Endodermal cell (in vitro differentiated cells): ENCODE measurements around the gene KIF16B. TPM values are rescaled to one million over a fixed set of nuclear protein-coding genes. Genes with fewer than 3 reads are reported as not detected.

Source experiments
- DNase-seq: peaks from one replicate; pipeline ENCODE4 v3.0.0-alpha.2; 2017
- H3K27ac ChIP-seq: 2 replicates; pipeline ENCODE4 v1.5.1; 2013; ENCODE audit warnings: mild to moderate bottlenecking, low read depth, low read length, moderate library complexity
- H3K27me3 ChIP-seq: 2 replicates; pipeline ENCODE4 v1.6.1; 2013; ENCODE audit warnings: mild to moderate bottlenecking, low read length, moderate library complexity; ENCODE audit not compliant: insufficient read depth, control insufficient read depth, poor library complexity, severe bottlenecking
- H3K36me3 ChIP-seq: 2 replicates; pipeline ENCODE4 v1.7.0; 2013; ENCODE audit warnings: mild to moderate bottlenecking, low read length, moderate library complexity; ENCODE audit not compliant: control insufficient read depth, insufficient read depth
- H3K4me1 ChIP-seq: one replicate; pipeline ENCODE4 v1.7.0; 2013; ENCODE audit warnings: low read length; ENCODE audit not compliant: control insufficient read depth, insufficient read depth
- H3K4me3 ChIP-seq: 2 replicates; pipeline ENCODE4 v1.5.1; 2013; ENCODE audit warnings: mild to moderate bottlenecking, low read length, moderate library complexity
- H3K9ac ChIP-seq: 2 replicates; pipeline ENCODE4 v1.6.1; 2013; ENCODE audit warnings: mild to moderate bottlenecking, low read length, moderate library complexity; ENCODE audit not compliant: poor library complexity, severe bottlenecking; ENCODE audit errors: extremely low read depth
- H3K9me3 ChIP-seq: 2 replicates; pipeline ENCODE4 v1.6.1; 2013; ENCODE audit warnings: mild to moderate bottlenecking, low read length, moderate library complexity; ENCODE audit not compliant: control insufficient read depth
- H3K27ac Mint-ChIP-seq: 2 replicates; pipeline ENCODE4 v1.8.0; 2020; ENCODE audit warnings: mixed read lengths
- H3K27me3 Mint-ChIP-seq: 2 replicates; pipeline ENCODE4 v1.8.0; 2021; ENCODE audit warnings: mild to moderate bottlenecking, mixed read lengths; ENCODE audit not compliant: insufficient read depth
- H3K36me3 Mint-ChIP-seq: 2 replicates; pipeline ENCODE4 v1.8.0; 2020; ENCODE audit warnings: low read depth, mixed read lengths
- H3K4me1 Mint-ChIP-seq: 2 replicates; pipeline ENCODE4 v1.8.0; 2020; ENCODE audit warnings: mixed read lengths
- H3K4me3 Mint-ChIP-seq: 2 replicates; pipeline ENCODE4 v1.8.0; 2020; ENCODE audit warnings: mild to moderate bottlenecking, moderate library complexity, mixed read lengths
- H3K9me3 Mint-ChIP-seq: 2 replicates; pipeline ENCODE4 v1.8.0; 2020; ENCODE audit warnings: mild to moderate bottlenecking, mixed read lengths
- WGBS, 2 experiments: methylation state at CpG; one replicate each; pipeline versions ENCODE4 v1.1.5 to v1.1.7; 2013; ENCODE audit warnings: missing lambda C conversion rate in 2 of 2, mixed read lengths in 1 of 2; ENCODE audit not compliant: insufficient coverage in 1 of 2, insufficient read length in 1 of 2; 5-methylcytosine and 5-hydroxymethylcytosine counted together
- total RNA-seq, 2 donors: library from RNA; stranded (reverse); fragmentation: NEBNext Ultra II Directional in 1 of 2; extraction: Animal tissue kit (Norgen Biotek cat#: 25700) in 1 of 2; gene quantifications; 2 replicates in 1 of 2; 3 replicates in 1 of 2; pipeline ENCODE4 v1.2.1, GENCODE V29; 2021
- TF ChIP-seq, protein P1 (sequence below): fragments of 200-600 bp; sonication (generic); conservative IDR thresholded peaks from 2 replicates; pipeline ENCODE4 v1.5.0; 2021; ENCODE audit warnings: antibody characterized with exemption, mild to moderate bottlenecking

KIF16B gene
- total RNA-seq, 2 donors from 2014 or later, result 17.3 to 18.8 TPM

DNA sequence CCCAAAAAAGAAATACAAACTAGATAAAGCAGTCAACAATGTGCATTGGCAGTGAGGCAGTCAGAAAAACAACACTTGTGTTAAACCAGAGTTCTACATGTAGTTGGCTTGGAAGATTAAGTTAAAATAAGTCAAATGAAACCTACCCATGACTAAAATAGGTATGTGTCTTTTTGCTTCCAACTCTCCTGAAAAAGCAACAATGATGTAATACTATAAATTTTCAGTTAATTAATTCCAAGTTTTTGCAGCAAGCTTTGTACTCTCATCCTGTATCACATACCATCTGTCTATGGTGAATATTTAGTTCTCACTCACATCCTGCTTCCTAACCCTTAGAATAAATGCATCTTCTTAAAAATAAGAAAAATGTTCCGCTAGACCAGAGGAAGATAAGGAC is 261.5 kb downstream of the KIF16B start:
- Mint-ChIP-seq H3K4me3 (no peak overlapping the region), H3K27me3 (no peaks in the 10 kb centered on the region), H3K27ac (no peak overlapping the region), H3K36me3 (peaks cover 36% of the 10 kb centered on the region), H3K9me3 (no peaks in the 10 kb centered on the region), H3K4me1 (peaks cover 3% of the 10 kb centered on the region)
- Histone ChIP-seq H3K36me3 (no peaks in the 10 kb centered on the region), H3K27ac (no peak overlapping the region), H3K4me3 (no peak overlapping the region), H3K27me3 (no peaks in the 10 kb centered on the region), H3K9ac (no peak overlapping the region), H3K9me3 (no peaks in the 10 kb centered on the region), H3K4me1 (peaks cover 3% of the 10 kb centered on the region)
- TF ChIP-seq, protein P1, sequence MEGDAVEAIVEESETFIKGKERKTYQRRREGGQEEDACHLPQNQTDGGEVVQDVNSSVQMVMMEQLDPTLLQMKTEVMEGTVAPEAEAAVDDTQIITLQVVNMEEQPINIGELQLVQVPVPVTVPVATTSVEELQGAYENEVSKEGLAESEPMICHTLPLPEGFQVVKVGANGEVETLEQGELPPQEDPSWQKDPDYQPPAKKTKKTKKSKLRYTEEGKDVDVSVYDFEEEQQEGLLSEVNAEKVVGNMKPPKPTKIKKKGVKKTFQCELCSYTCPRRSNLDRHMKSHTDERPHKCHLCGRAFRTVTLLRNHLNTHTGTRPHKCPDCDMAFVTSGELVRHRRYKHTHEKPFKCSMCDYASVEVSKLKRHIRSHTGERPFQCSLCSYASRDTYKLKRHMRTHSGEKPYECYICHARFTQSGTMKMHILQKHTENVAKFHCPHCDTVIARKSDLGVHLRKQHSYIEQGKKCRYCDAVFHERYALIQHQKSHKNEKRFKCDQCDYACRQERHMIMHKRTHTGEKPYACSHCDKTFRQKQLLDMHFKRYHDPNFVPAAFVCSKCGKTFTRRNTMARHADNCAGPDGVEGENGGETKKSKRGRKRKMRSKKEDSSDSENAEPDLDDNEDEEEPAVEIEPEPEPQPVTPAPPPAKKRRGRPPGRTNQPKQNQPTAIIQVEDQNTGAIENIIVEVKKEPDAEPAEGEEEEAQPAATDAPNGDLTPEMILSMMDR, result no peak
- DNase-seq, result no peak
- 100% methylated on average over 1 of the region's 1 CpG; no CpG with 5 or more reads in 1 of the 2 experiments for WGBS, 2 experiments

DNA sequence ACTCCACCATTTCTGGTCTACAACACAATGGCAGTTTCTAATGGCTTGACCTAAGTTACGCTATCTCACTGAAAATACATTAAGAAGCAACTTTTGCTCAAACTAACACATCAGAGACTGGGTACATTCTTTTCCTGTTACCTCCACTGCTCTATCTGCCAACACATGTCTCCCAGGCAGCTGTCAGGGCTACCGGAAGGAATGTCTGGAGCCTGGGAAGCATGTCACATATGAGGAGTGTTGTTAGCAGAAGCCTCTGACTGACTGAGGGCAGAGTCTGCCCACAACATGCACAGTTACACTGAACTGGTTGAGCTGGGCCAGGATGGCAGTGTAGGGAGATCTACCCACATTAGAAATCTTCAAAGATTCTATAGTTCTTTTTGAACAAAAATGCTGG is 264.5 kb downstream of the KIF16B start:
- TF ChIP-seq, protein P1, result no peak
- Histone ChIP-seq H3K9ac (no peak overlapping the region), H3K4me1 (peaks cover 3% of the 10 kb centered on the region), H3K9me3 (peaks cover 5% of the 10 kb centered on the region), H3K36me3 (no peaks in the 10 kb centered on the region), H3K27ac (no peak overlapping the region), H3K27me3 (no peaks in the 10 kb centered on the region), H3K4me3 (no peak overlapping the region)
- DNase-seq, result no peak
- H3K27me3 Mint-ChIP-seq, result no peaks in the 10 kb centered on the region
- H3K27ac Mint-ChIP-seq, result no peak overlapping the region
- H3K36me3 Mint-ChIP-seq, result peaks cover 39% of the 10 kb centered on the region
- H3K9me3 Mint-ChIP-seq, result peaks cover 2% of the 10 kb centered on the region
- no peak overlapping the region for H3K4me3 Mint-ChIP-seq
- WGBS, 2 experiments, result 94% methylated on average over 2 of the region's 2 CpGs
- peaks cover 3% of the 10 kb centered on the region for H3K4me1 Mint-ChIP-seq

DNA sequence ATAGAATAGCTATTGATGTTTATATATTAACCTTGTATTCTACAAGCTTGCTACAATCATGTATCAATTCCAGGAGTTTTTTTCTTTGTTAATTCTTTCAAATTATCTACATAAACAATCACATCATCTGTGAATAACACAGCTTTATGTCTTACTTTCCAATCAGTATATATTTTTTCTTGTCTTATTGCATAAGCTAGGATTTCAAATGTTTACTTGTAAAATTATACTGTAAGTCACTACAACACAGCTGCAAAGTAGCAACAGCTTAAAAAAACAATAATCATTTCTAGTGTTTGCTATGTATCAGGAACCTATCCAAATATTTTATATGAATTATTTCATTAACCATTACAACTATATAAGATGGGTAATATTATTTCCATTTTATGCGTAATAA is 270.4 kb downstream of the KIF16B start:
- no peaks in the 10 kb centered on the region for H3K36me3 ChIP-seq
- TF ChIP-seq, protein P1, result no peak
- DNase-seq, result no peak
- H3K36me3 Mint-ChIP-seq, result peaks cover 46% of the 10 kb centered on the region
- H3K27me3 Mint-ChIP-seq, result no peaks in the 10 kb centered on the region
- peak overlapping the region; percentile 41 for H3K4me3 ChIP-seq
- no CpG with 5 or more reads among the region's 1 CpG for WGBS, 2 experiments
- no peak overlapping the region for H3K27ac ChIP-seq
- H3K9me3 Mint-ChIP-seq, result peaks cover 28% of the 10 kb centered on the region
- peaks cover 32% of the 10 kb centered on the region for H3K9me3 ChIP-seq
- no peak overlapping the region for H3K9ac ChIP-seq
- no peaks in the 10 kb centered on the region for H3K27me3 ChIP-seq
- H3K4me1 Mint-ChIP-seq, result no peaks in the 10 kb centered on the region
- H3K4me3 Mint-ChIP-seq, result no peak overlapping the region
- H3K4me1 ChIP-seq, result no peaks in the 10 kb centered on the region
- H3K27ac Mint-ChIP-seq, result no peak overlapping the region
